ENCODE data around the gene ANXA5. TPM values are rescaled to one million over a fixed set of nuclear protein-coding genes. Genes with fewer than 3 reads are reported as not detected.
"Not testable (repeated sequence)": the region's sequence is repeated elsewhere in the genome, so short reads cannot be mapped to it uniquely, and the experiment has no call there.

The ANXA5 gene
- total RNA-seq, result 100 to 1,000 TPM; 243 to 278 TPM
- long read RNA-seq, transcript ANXA5-201 (13 exons, 1,762 nt), result major isoform, 444 of 475 reads
- long read RNA-seq, partial matches to known transcripts, result 10 of 475 reads
- long read RNA-seq, other reads (novel, unspliced or antisense), result 20 of 475 reads

DNA sequence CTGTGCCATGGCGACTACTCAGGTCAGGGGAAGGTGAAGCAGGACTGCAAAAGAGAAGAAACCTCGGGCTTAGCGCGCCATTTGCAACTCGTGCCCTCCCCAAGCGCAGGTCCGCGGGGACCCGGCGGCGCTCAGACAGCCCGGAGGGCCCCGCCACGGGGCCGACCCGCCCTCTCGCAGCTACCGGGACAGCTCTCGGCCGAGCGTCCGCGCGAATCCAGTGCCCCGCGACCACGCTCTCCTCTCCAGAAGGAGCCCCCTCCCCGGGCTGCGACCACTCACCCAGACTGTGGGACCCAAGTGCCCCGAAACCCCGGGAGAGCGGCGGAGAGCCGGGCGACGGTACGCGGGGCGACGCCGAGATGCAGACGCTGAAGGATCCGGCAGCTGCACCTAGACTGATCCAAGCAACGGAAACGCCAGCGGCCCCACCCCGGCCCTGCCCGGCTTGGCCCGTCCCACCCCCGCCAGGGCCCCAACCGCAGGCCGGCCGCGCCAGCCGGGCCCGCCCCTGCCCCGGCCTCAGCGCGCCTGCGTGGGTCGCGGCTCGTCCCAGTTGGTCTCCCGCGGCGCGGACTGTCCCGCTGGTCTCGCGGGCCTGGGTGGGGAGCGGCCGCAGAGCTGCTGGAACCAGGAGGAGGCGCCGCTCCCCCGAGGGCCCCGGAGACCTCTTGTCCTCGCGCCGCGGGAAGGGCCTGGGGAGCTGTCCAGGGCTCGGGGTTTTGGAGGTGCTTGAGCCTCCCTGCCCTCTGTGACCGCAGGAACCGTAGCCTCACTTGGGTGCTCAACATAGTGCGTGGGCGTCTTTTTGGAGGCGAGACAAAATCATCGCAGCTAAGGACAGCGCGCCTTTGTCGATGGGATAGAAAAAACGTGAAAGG, at the start of gene ANXA5:
Gene ANXA5, minus strand, starts transcription at position 400 of the 881 bp plus-strand sequence. Its CDS starts 391 bp downstream, at position 9.
- DNase-seq (peak; percentile 92), ATAC-seq (peak; percentile 97 to 98)
- intact Hi-C loops (cut with DNase I), result loop anchor here in 1 of 2 donors (5.0 kb wide), 1 partner anchor 105 kb away; the partner anchor contains the start of gene EXOSC9

DNA sequence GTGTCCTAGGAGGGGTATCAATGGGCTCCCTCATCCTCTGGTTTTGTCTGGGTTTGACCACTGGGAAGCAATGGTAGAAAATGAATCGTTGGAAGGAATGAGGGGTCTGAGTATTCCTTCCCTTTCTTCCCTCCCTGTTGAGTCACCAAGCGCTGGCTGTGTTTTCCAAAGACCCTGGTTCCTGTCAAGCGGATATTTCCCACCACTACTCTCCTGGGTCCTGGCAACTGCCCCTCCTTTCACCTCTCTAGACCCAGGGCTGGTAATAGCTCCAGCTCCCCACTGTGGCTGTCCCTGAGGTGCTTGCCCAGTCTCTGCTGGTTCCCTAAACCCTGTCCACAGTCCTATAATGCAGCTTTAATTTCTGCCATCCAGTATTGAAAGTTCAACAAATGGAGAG, 46.0 kb upstream of the ANXA5 start:
- intact Hi-C loops (cut with DNase I), result no loop called here
- ATAC-seq (no peak), DNase-seq (no peak)

DNA sequence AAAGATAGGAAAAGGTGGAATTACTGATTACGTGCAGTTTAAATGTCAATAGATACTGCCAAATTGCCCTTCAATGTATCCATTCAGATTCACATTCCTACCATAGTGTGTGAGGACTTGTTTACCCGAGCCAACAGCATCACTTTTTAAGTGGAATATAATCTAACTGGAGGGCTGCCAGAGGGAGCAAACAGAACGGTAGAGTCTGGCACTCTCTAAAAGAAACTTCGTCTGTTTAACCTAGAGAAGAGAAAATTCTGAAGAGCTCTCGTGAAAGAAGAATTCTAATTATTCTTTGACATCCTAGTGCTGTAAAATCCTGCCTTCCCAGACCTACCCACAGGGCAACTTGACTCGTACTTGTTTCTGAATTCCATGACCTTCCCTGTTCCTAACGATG, 45.0 kb upstream of the ANXA5 start:
- intact Hi-C loops (cut with DNase I), result no loop called here
- peak; percentile 32 to 48 for ATAC-seq

DNA sequence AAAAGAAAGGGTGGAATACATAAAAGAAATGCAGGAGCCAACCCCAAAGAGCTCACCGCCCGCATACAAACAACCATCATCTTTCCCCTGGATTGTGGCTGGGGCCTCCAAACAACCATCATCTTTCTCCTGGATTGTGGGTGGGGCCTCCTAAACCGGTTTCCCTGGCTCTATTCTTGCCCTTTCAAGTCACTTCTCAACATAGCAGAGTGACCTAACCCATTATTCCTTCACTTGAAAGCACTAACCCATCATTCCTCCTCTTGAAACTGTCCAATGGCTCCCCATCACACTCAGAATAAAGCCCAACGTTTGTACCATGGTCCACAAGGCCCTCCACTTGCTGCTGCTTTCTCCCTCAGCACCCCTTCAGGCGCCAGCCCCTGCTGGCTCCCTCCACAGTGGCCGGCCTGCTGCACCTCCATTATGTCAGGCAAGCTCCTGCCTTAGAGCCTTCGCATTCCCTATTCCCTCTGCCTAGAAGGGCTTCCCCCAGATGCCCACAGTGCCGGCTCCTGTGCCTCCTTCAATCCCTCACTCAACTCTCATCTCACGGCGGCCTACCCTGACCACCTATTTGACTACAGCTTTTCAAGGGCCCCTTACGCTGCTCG, 44.1 kb upstream of the ANXA5 start:
- intact Hi-C loops (cut with DNase I), result no loop called here
- ATAC-seq (no peak), DNase-seq (no peak)

More for the DNA sequence above, 45.0 kb upstream of the ANXA5 start:
- DNase-seq, result no peak

DNA sequence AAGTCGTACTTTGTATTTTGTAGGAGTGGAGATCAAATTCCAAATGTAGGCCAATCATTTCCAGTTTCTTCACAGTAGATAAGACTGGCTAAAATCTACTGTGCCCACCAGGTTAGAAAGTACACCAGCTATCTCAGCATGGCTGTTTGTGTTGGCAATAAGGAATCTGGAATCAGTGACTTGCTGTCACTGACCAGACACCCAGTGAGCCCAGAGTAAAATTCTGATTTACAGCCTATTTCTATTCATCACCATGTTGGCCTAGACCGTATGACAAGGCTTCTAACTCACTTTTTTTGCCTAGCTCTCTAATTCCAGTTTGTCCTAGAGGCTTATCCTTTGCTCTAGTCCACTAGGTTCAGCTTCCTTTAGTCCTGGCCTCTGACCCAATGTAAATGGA, 42.8 kb upstream of the ANXA5 start:
- intact Hi-C loops (cut with DNase I), result loop anchor here in 1 of 2 donors (5.0 kb wide), 2 partner anchors 277 to 372 kb away; no protein-coding TSS in a partner anchor
- peak; percentile 10 to 56 for ATAC-seq

DNA sequence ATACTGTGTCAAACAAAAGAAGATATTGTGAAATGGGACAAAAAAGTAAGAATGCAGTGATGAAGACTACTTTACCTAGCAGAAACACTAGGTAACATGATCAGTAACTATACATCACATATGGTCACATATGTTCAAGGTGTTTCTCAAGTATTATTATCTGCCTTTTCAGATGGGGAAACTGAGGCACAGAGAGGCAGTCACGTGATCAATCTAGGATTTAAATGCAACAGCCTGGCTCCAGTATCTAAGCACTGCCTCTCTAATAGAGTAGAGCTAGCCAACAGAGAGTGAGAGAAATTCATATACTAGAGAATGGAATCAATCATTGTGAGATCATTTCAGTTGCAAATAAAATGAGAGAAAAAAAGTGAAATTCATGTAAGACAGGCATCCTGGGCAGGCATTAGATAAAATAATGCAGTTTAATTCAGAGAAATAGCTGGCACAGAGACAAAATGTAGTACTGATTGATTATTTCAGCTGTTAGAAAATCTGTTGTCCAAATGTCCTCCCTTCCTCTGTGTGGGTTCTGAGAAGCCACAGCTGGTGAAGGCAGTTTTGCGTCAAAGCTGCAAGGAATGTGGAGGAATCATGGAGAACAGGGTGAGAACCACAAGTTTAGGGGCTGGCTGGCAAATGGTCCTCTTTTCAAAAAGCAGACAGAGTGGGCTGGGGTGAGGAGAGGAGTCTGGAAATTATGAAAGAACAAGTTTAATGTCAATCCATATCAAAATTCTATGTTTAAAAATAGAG, 42.2 kb upstream of the ANXA5 start:
- DNase-seq (no peak), ATAC-seq (peak; percentile 67 to 87)
- intact Hi-C loops (cut with DNase I), result loop anchor here in 1 of 2 donors (5.0 kb wide), 2 partner anchors 277 to 372 kb away; no protein-coding TSS in a partner anchor

More for the DNA sequence above, 42.8 kb upstream of the ANXA5 start:
- DNase-seq, result no peak

DNA sequence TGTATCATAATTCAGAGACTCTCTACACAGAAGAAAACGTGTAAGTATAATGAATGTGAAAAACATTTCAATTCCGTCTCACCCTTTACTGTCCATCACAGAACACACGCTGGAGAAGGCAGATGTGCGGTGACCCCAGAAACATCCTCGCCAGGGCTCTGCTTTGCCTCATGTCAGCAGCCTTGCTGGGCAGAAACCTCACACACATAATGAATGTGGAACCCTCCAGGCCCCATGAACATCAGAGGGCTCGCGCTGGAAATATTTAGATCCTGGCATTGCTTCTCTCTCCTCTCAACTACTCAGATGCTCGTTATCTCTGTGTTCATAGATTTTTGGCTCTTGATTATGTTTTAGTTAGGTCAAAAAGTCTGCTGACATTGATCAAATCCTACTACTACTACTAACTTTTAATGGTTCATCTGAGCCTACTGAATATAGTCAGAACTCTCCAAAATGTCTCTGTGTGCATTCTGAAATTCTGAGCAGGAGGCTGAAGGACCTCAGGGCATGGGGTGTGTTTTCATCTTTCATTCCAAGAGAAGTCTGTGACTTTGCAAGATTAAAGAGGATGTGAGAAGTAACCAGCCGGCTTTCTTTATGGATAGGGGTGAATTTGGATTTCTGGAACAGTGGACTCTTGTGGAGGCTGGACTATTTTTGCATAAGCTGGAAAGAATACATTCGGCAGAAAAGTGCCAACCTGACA, 41.2 kb upstream of the ANXA5 start:
- ATAC-seq (peak in 1 of 2 donors; percentile 6), DNase-seq (no peak)
- intact Hi-C loops (cut with DNase I), result loop anchor here in 1 of 2 donors (5.0 kb wide), 2 partner anchors 276 to 371 kb away; no protein-coding TSS in a partner anchor

DNA sequence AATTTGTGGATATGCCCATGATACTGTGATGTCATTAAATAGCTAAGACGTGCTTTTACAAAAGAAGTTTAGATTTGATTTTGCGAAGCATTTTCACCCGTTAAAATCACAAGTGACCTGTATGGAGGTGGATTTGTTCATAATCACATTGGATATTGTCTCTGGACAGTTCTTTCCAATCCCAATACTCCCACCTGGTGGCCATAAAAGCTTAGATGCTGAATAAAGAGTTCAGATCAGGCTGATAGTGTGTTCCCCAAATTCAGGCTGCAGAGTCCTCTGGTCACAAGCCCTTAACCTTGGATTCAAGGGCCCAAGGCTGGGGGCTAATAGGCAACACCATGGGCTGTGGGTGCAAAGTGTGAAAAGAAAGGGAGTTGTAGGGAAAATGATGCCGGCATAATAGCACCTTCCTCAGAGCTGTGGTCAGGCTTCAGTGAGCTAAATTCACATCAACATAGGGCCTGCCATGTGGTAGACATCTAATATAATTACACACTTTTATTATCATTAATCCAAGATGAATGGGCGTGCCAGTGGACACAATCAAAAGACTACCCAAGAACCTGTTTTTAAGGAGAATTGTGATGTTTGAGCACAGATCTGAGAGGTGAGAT, 40.1 kb upstream of the ANXA5 start:
- DNase-seq, result no peak
- intact Hi-C loops (cut with DNase I), result loop anchor here in 1 of 2 donors (5.0 kb wide), 2 partner anchors 275 to 370 kb away; no protein-coding TSS in a partner anchor
- peak; percentile 41 to 51 for ATAC-seq

DNA sequence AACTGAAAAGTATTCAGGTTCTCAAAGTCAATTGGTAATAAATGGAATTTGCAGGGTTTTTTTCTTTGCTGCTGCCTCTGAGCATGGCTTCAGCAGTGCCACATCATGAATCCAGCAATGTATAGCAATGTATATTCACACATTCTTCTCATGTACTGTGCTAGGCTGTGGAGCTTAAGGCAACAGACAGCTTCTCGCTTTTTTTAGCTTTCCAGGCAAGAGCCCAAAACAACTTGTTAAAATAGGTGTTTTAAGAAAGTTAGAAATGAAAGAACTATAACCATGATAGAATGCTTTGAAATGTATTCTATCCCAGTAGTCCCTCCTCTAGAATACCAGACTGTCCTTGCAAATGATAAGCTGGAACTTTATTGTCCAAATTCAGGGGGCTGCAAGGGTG, 37.8 kb upstream of the ANXA5 start:
- no peak for ATAC-seq
- intact Hi-C loops (cut with DNase I), result no loop called here
- no peak for DNase-seq

DNA sequence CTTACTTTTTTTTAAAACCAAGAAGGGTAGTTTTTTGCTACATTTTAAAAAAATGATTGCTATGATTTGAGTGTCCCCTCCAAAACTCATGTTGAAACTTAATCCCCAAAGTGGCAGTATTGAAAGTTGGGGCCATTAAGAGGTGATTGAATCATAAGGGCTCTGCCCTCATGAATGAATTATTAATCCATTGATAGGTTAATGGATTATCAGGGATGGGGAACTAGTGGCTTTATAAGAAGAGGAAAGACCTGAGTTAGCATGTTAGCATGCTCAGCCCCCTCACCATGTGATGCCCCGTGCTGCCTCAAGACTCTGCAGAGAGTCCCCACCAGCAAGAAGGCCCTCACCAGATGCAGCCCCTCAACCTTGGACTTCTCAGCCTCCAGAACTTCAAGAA, 37.2 kb upstream of the ANXA5 start:
- DNase-seq (no peak), ATAC-seq (no peak)
- intact Hi-C loops (cut with DNase I), result no loop called here

DNA sequence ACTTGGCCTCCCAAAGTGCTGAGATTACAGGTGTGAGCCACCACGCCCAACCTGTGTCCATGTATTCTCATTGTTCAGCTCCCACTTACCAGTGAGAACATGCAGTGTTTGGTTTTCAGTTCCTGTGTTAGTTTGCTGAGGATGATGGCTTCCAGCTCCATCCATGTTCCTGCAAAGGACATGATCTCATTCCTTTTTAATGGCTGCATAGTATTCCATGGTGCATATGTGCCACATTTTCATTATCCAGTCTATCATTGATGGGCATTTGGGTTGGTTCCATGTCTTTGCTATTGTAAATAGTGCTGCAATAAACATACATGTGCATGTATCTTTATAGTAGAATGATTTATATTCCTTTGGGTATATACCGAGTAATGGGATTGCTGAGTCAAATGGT, 33.0 kb upstream of the ANXA5 start:
- intact Hi-C loops (cut with DNase I); DNase-seq; ATAC-seq: not testable (repeated sequence)

DNA sequence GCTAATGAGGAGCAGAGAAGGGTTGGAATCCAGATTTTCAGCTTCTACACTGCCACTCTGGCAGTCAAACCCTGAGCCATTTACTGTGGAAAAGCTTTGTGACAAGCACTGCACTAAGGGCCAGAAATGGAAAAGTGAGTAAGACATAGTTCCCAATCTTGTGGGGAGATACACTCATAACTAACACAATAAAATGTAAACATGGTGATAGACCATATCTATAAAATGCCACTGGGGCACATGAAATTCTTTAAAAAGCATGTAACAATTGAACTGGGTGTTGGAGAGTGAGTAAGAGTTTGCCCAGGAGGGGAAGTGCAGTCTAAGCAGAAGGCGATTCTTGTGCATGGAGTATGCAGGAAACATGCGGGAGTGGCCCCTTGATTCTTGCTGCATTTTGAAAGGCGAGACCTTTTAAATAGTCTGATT, 32.0 kb upstream of the ANXA5 start:
- intact Hi-C loops (cut with DNase I), result no loop called here
- DNase-seq (no peak), ATAC-seq (no peak)

DNA sequence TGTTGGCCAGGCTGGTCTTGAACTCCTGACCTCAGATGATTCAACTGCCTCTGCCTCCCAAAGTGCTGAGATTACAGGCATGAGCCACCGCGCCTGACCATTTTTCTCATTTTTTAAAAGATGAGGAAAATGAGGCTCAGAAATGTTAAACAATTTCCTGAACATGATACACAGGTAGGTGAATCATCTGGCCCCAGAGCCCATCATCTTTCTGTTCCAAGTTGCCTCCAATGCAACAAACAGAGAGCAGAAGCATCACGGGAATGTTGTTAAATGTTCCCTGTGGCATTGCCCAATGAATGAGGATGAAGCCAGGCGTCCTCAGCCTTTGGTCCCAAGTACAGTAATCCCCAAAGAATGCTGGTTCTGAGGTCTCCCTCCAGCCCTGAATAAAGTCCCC, 31.3 kb upstream of the ANXA5 start:
- ATAC-seq, result no peak
- intact Hi-C loops (cut with DNase I), result no loop called here
- DNase-seq, result no peak

DNA sequence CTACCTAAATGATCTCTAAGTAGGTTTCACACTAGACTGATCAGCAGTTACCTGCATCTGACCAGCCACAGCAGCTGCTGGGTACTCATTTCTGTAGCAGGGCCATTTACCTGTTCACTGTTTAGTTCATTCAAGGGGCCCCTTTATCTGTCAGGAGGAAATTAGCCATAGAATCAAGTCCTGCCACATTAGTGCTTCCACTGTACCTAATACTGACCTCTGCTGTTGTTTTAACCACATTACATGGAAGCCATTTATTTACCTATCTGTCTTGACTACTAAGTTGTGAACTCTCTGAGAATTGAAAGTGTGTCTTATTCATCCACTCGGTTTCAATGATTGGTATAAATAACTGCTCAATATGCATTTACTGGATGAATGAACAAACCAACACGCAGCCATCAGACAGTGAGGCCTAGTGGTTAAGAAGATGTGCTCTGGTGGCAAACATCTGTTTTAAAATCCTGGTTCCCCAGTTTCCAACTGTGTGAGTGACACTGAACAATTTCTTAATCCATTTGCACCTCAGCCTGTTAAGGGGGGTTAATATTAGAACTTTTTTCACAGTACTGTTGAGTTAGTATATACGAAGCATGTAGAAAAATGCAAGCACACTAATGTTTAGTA, 30.0 kb upstream of the ANXA5 start:
- ATAC-seq (peak; percentile 80 to 89), DNase-seq (no peak)
- intact Hi-C loops (cut with DNase I), result no loop called here

DNA sequence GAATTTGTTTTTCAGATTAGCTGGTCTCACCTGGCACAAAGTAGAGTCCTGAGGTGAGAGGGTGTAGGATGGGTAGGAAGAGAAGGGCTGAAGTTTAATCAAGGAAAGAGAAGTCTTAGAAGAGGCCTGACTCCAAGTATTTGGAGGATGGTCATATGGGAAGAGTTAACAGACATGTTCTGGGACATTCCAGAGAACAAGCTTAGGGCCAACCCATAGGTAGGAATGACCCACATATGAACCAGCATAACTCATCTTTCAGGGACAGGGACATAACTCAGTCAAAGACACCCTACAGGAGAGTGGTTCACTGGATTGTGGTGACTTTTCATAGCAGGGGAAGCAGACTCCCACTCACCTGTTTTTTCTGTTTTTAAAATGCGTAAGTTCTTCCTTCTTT, 27.9 kb upstream of the ANXA5 start:
- no peak for DNase-seq
- intact Hi-C loops (cut with DNase I), result no loop called here
- no peak for ATAC-seq

DNA sequence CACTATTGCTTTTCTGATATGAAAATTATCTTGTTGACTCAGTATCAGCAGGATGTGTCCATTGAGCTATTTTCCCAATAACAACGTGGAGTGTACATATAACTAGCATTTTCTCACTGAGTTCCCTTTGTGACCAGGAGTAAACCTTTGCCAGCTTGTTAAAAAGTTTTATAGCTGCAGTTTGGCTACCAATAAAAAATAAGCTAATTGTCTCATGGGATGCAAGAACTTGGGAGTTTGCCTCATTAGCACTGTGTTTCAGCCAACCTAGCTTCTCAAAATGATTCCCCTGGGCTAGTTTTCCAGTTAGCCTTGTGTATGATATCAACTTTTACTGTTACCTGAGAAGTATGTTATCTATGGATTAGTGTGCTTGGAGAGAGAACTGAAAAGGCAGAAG, 24.9 kb upstream of the ANXA5 start:
- DNase-seq (no peak), ATAC-seq (no peak)
- intact Hi-C loops (cut with DNase I), result no loop called here

DNA sequence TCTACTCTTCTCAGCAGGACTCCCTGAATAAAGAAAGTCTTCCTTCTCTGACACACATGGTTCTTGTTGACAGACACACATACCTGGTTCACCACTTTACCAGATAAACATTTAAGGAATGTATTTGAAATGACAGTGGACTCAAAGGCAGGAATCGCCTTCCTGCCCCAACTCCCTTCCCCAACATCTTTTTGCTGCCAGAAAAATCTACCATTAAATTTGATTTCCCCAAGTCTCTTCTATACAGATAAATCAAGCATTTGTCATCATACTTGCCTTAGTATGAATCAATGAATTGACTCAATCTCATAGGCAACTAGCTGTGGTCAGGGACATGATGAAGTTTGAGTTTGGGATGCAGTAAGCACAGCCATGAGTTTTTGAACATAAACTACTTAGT, 23.3 kb upstream of the ANXA5 start:
- ATAC-seq (no peak), DNase-seq (no peak)
- intact Hi-C loops (cut with DNase I), result no loop called here

Data from left cardiac atrium (tissue), 4 donors.